Loucy (cell line): Measurements from ENCODE around the gene EFCAB8.

ENCODE experiments used
- EZH2phosphoT487 ChIP-seq: fragments of 200-600 bp; IDR thresholded peaks from 2 replicates; pipeline ENCODE4 v1.6.1; 2018; ENCODE audit warnings: antibody characterized with exemption, mild to moderate bottlenecking, moderate library complexity, borderline replicate concordance
- TF ChIP-seq, protein P1 (sequence below): fragments of 200-600 bp; sonication (generic); conservative IDR thresholded peaks from 2 replicates; pipeline ENCODE4 v1.5.1; 2014; ENCODE audit warnings: mild to moderate bottlenecking, antibody characterized with exemption, low read length

DNA sequence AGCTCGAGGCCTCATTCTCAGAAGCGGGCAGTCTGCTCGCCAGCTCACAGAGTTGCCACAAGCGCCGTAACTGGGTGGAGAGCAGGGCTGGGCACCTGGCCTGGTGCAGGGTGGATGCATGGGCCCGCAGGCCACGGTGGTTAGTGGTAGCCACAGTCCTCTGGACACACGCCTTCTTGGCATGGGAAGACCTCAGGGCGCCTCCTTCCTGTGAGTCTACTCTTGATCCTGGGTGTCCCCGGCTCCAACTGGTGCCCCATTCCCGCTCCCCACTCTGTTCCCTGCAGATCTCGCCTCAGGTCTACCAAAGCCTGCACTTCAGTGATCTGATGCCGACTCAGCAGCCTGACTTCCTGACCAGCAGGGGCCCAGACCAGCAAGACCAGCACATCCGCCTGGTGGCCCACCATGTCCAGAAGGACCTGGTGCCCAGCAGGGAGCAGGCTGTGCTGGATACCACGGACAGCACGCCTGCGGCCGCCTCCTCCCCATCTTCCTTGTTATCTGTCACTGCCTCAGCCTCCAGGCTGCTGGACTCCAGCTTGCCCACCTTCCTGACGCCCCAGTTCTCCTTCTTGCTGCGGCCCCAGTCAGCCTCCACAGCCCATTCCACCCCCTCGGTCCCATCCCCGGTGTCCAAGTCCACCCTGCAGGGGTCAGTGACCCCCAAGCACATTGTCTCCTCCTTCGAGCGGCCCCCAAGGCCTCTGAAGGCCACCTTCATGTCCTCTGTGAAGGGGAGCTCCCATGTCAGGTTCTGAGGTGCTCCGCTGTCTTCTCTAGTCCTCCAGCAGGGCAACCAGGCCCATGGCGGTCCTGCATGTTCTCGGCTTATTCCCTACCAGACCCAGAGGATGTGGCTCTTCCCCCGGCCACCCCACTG lies 102.4 kb downstream of the EFCAB8 start:
- TF ChIP-seq, protein P1, sequence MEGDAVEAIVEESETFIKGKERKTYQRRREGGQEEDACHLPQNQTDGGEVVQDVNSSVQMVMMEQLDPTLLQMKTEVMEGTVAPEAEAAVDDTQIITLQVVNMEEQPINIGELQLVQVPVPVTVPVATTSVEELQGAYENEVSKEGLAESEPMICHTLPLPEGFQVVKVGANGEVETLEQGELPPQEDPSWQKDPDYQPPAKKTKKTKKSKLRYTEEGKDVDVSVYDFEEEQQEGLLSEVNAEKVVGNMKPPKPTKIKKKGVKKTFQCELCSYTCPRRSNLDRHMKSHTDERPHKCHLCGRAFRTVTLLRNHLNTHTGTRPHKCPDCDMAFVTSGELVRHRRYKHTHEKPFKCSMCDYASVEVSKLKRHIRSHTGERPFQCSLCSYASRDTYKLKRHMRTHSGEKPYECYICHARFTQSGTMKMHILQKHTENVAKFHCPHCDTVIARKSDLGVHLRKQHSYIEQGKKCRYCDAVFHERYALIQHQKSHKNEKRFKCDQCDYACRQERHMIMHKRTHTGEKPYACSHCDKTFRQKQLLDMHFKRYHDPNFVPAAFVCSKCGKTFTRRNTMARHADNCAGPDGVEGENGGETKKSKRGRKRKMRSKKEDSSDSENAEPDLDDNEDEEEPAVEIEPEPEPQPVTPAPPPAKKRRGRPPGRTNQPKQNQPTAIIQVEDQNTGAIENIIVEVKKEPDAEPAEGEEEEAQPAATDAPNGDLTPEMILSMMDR, result no peak
- no peak for TF ChIP-seq EZH2phosphoT487
